ENCODE results near the gene STN1. TPM values are rescaled to one million over a fixed set of nuclear protein-coding genes. Genes with fewer than 3 reads are reported as not detected.
A peak's percentile ranks its signal among the peaks of the same experiment; 100 is the strongest.

The STN1 gene
- total and polyA plus RNA-seq, 2 of the 4 experiments (the other 2 are of a cell fraction) = 17.8 to 32.3 TPM

GRCh38 chr10:103854265-103854685, 63.7 kb downstream of the STN1 start:
- Histone ChIP-seq H3K23ac (ENCODE audit: low read depth, low read length) (peak overlapping the region; percentile 33; the same call in 1 of the 2 replicates), H3K9ac (ENCODE audit: low read depth, low read length) (peak overlapping the region; percentile 47), H2AK5ac (ENCODE audit: low read depth, low read length) (peak overlapping the region; percentile 68; the same call in 1 of the 2 replicates), H4K5ac (ENCODE audit: low read depth, low read length) (no peak overlapping the region), H2BK15ac (ENCODE audit: low read depth, low read length) (no peak overlapping the region; the same call in 2 of the 3 replicates), H2BK5ac (ENCODE audit: low read depth, low read length, poor library complexity, severe bottlenecking) (no peak overlapping the region), H4K8ac (ENCODE audit: low read depth in 2 of 2, low read length in 2 of 2) (peak overlapping the region in 1 of 2 experiments; percentile 68; a peak in 1 of 4 replicates), H2AK9ac (replicated peaks; ENCODE audit: low read depth, low read length, poor library complexity) (peak overlapping the region; percentile 35), H3K9me1 (ENCODE audit: insufficient read depth, low read length) (peaks cover 20% of the 10 kb centered on the region), H3K9me3 (ENCODE audit: control insufficient read depth, insufficient read depth, low read length) (no peaks in the 10 kb centered on the region), H3K4ac (ENCODE audit: low read depth, low read length) (peak overlapping the region; percentile 42), H3K56ac (ENCODE audit: extremely low read depth, insufficient read depth, low read length) (no peak overlapping the region), H3K36me3 (ENCODE audit: control insufficient read depth, insufficient read depth, low read length) (no peaks in the 10 kb centered on the region), H3K4me1 (ENCODE audit: control insufficient read depth, insufficient read depth, low read length) (peaks cover 37% of the 10 kb centered on the region), H3K27me3 (ENCODE audit: control insufficient read depth, insufficient read depth, low read length) (no peaks in the 10 kb centered on the region), H3K79me1 (ENCODE audit: low read depth in 1 of 2, low read length in 2 of 2) (peaks cover 8 to 50% of the 10 kb centered on the region in 2 experiments; a peak in 3 of 4 replicates), H2BK20ac (ENCODE audit: low read depth, low read length) (no peak overlapping the region), H3K18ac (ENCODE audit: low read depth, low read length) (0 out of 2 replicates have a peak overlapping the region, but pooled peaks have one; percentile 6), H2AFZ (replicated peaks; ENCODE audit: low read length, poor library complexity) (peak overlapping the region; percentile 90), H2BK120ac (ENCODE audit: low read depth, low read length) (peak overlapping the region; percentile 44; the same call in 1 of the 2 replicates), H3K14ac (replicated peaks; ENCODE audit: low read depth, low read length) (peak overlapping the region; percentile 42), H3K4me3 (ENCODE audit: insufficient read depth, low read depth, low read length) (peak overlapping the region; percentile 92), H4K20me1 (ENCODE audit: insufficient read depth, low read length) (peaks cover 12% of the 10 kb centered on the region; the same call in 1 of the 2 replicates), H3K27ac (ENCODE audit: insufficient read depth, low read length) (0 out of 2 replicates have a peak overlapping the region, but pooled peaks have one; percentile 14), H3K4me2 (ENCODE audit: low read depth, low read length) (peak overlapping the region; percentile 85), H4K91ac (ENCODE audit: insufficient read depth, low read depth, low read length) (0 out of 2 replicates have a peak overlapping the region, but pooled peaks have one; percentile 25)
- DNase-seq = no peak
- no peak for ATAC-seq (ENCODE audit: low read depth)
- TF ChIP-seq CTCF (conservative IDR thresholded peaks at IDR 0.05; ENCODE audit: low read depth, low read length) = 0 out of 2 replicates have a peak, but pooled peaks have one; percentile 4
- no peak for TF ChIP-seq SMC3 (IDR thresholded peaks at IDR 0.05; ENCODE audit: low read depth, low read length)
- 60% methylated on average over 1 of the region's 13 CpGs; no CpG with 5 or more reads in 1 of the 2 experiments for WGBS, 2 experiments (ENCODE audit: extremely low coverage in 2 of 2, insufficient read length in 1 of 2)
- POLR2A ChIA-PET (ENCODE audit: unreplicated experiment) = no interaction called here
- in situ Hi-C loops (cut with MboI; ENCODE audit: low sequenced_read_pairs) = loop anchor here (10.0 kb wide), 1 partner anchor 259 kb away; no protein-coding TSS in a partner anchor
- dilution Hi-C loops (cut with HindIII; ENCODE audit: low sequenced_read_pairs, unreplicated experiment) = loop anchor here (25.0 kb wide), 1 partner anchor 142 kb away; no protein-coding TSS in a partner anchor
- CTCF ChIA-PET = interaction anchor here (0.8 to 1.9 kb wide), 6 partner anchors 73 to 168 kb away, joined by 3 to 6 read pairs (median 4); no protein-coding TSS in a partner anchor
- intact Hi-C loops (cut with micrococcal nuclease) = loop anchor here (5.0 kb wide), 1 partner anchor 82 kb away; no protein-coding TSS in a partner anchor
- no TSS peak for BruUV-seq (replicated peaks)

Data from IMR-90 (cell line).